Loucy (cell line): ENCODE data around the gene NUDT3.
A peak's percentile ranks its signal among the peaks of the same experiment; 100 is the strongest.

Source experiments
- H2AFZ ChIP-seq: fragments of 200-600 bp; sonication (generic); 2 replicates; pipeline ENCODE4 v1.6.0; 2016; ENCODE audit warnings: antibody characterized with exemption, mild to moderate bottlenecking, low read length, moderate library complexity
- H3F3A ChIP-seq: fragments of 200-600 bp; 2 replicates; pipeline ENCODE4 v1.6.0; 2016; ENCODE audit warnings: antibody characterized with exemption, low read depth, mild to moderate bottlenecking
- H3K27me3 ChIP-seq: fragments of 200-600 bp; sonication (generic); 2 replicates; pipeline ENCODE4 v1.6.1; 2014; ENCODE audit warnings: low read length, mild to moderate bottlenecking; ENCODE audit not compliant: insufficient read depth, poor library complexity, severe bottlenecking
- H3K36me3 ChIP-seq: fragments of 200-600 bp; sonication (generic); 2 replicates; pipeline ENCODE4 v1.6.1; 2016; ENCODE audit warnings: low read length; ENCODE audit not compliant: insufficient read depth
- H3K4me1 ChIP-seq: fragments of 200-600 bp; sonication (generic); 2 replicates; pipeline ENCODE4 v1.5.1; 2014; ENCODE audit warnings: low read length, mild to moderate bottlenecking; ENCODE audit not compliant: insufficient read depth, poor library complexity, severe bottlenecking
- H3K4me2 ChIP-seq: fragments of 200-600 bp; sonication (generic); 2 replicates; pipeline ENCODE4 v1.6.0; 2014; ENCODE audit warnings: antibody characterized with exemption, low read length, low read depth, mild to moderate bottlenecking; ENCODE audit not compliant: poor library complexity, severe bottlenecking
- H3K4me3 ChIP-seq: fragments of 200-600 bp; sonication (generic); 2 replicates; pipeline ENCODE4 v1.5.1; 2014; ENCODE audit warnings: low read length, mild to moderate bottlenecking, mixed read lengths; ENCODE audit not compliant: poor library complexity, severe bottlenecking
- H3K79me2 ChIP-seq: fragments of 200-600 bp; sonication (generic); 2 replicates; pipeline ENCODE4 v1.6.1; 2014; ENCODE audit warnings: low read length; ENCODE audit not compliant: insufficient read depth
- H3K9ac ChIP-seq: fragments of 200-600 bp; sonication (generic); 2 replicates; pipeline ENCODE4 v1.6.0; 2014; ENCODE audit warnings: mild to moderate bottlenecking, low read depth, low read length, moderate library complexity; ENCODE audit not compliant: poor library complexity, severe bottlenecking
- H3K9me2 ChIP-seq: fragments of 200-600 bp; sonication (generic); replicated peaks from 2 replicates; pipeline ENCODE4 v1.6.1; 2016; ENCODE audit warnings: low read depth, low read length, mixed read lengths
- H3K9me3 ChIP-seq: fragments of 200-600 bp; sonication (generic); 2 replicates; pipeline ENCODE4 v1.6.1; 2014; ENCODE audit warnings: mild to moderate bottlenecking, antibody characterized with exemption, low read length, low read depth; ENCODE audit not compliant: insufficient read depth
- H4K20me1 ChIP-seq: fragments of 200-600 bp; sonication (generic); 2 replicates; pipeline ENCODE4 v1.6.0; 2014; ENCODE audit warnings: antibody characterized with exemption, low read length, mild to moderate bottlenecking; ENCODE audit not compliant: insufficient read depth, poor library complexity, severe bottlenecking
- CTCF ChIP-seq: fragments of 200-600 bp; sonication (generic); conservative IDR thresholded peaks from 2 replicates; pipeline ENCODE4 v1.5.1; 2014; ENCODE audit warnings: mild to moderate bottlenecking, antibody characterized with exemption, low read length
- EZH2phosphoT487 ChIP-seq: fragments of 200-600 bp; IDR thresholded peaks from 2 replicates; pipeline ENCODE4 v1.6.1; 2018; ENCODE audit warnings: antibody characterized with exemption, mild to moderate bottlenecking, moderate library complexity, borderline replicate concordance

Gene NUDT3

GRCh38 chr6:34416877-34417371 is 24.5 kb upstream of the NUDT3 start:
- Histone ChIP-seq H3K4me3 (no peak overlapping the region), H2AFZ (no peak overlapping the region), H3K9me2 (no peaks in the 10 kb centered on the region), H3K9ac (no peak overlapping the region), H3K4me2 (no peak overlapping the region), H3K9me3 (no peaks in the 10 kb centered on the region), H3K4me1 (peaks cover 7% of the 10 kb centered on the region), H3K36me3 (peaks cover 57% of the 10 kb centered on the region), H3K79me2 (peaks cover 23% of the 10 kb centered on the region), H3F3A (no peaks in the 10 kb centered on the region), H4K20me1 (peaks cover 30% of the 10 kb centered on the region), H3K27me3 (no peaks in the 10 kb centered on the region)
- TF ChIP-seq EZH2phosphoT487 (no peak), CTCF (no peak)

DNA sequence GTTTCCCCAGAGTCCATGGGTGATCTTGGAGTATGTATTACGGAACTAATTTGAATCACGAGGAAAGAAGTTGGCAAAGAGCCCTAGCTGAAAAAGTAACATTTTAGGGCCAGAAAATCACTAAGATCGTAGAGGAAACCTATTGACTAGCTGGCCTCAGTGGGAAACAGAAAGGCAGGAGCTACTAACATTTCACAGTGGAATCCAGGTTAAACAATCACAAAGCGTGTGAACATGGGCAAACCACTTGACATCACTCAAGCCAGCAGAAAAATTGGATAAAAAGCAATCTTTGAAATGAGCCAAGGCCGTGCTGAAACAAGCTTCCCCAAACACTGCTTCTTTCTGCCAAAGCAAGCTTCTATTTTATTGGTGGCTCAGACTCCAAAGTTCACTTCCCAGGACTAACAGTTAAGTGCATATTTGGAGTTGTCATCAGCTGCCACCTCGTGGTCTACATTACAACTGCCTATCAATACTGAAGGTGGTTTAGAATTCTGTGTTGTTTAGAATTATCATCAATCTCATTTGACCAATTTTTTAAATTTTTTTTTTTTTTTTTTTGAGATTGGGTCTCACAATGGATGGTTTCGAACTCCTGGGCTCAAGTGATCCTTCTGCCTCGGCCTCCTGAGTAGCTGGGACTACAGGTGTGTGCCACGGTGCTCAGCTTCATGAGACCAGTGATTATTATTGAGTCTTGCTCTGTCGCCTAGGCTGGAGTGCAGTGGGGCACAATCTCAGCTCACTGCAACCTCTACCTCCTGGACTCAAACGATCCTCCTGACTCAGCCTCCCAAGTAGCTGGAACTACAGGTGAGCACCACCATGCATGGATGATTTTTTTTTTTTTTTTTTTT is 22.8 kb upstream of the NUDT3 start:
- H4K20me1 ChIP-seq: peaks cover 23% of the 10 kb centered on the region
- H3K9me2 ChIP-seq: no peaks in the 10 kb centered on the region
- no peak overlapping the region for H2AFZ ChIP-seq
- H3K36me3 ChIP-seq: peaks cover 49% of the 10 kb centered on the region
- H3K27me3 ChIP-seq: no peaks in the 10 kb centered on the region
- peaks cover 8% of the 10 kb centered on the region; the same call in 1 of the 2 replicates for H3K79me2 ChIP-seq
- no peaks in the 10 kb centered on the region for H3K9me3 ChIP-seq
- H3K4me2 ChIP-seq: no peak overlapping the region
- no peaks in the 10 kb centered on the region for H3F3A ChIP-seq
- H3K4me1 ChIP-seq: no peaks in the 10 kb centered on the region
- H3K9ac ChIP-seq: no peak overlapping the region
- H3K4me3 ChIP-seq: no peak overlapping the region
- TF ChIP-seq CTCF (peak; percentile 59), EZH2phosphoT487 (no peak)

DNA sequence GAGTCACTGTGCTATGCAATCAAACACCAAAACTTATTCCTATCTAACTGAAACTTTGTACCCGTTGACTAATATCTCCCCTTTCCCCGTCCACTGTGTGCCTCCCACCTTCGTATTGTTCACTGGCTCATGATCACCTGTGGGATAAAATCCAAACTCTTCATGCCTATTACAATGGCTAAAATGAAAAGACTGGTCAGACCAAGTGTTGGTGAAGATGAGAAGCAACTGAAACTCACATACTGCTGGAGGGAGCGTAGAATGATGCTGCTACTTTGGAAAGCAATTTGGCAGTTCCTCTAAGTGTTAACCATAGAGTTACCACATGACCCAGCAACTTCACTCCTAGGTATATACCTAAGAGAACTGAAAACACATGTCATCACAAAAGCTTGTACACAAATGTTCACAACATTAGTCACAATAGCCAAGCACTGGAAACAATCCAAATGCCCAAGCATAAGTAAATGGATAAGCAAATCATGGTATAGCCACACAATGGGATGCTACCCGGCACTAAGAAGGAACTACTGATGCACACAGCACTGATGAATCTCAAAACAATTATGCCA is 20.3 kb upstream of the NUDT3 start:
- Histone ChIP-seq H2AFZ (no peak overlapping the region), H3K27me3 (no peaks in the 10 kb centered on the region), H3K4me1 (no peaks in the 10 kb centered on the region), H3K9ac (no peak overlapping the region), H3K4me2 (no peak overlapping the region), H3K9me2 (no peaks in the 10 kb centered on the region), H3K4me3 (no peak overlapping the region), H3K36me3 (peaks cover 28% of the 10 kb centered on the region), H3K9me3 (no peaks in the 10 kb centered on the region), H3K79me2 (no peaks in the 10 kb centered on the region; the same call in 1 of the 2 replicates), H3F3A (no peaks in the 10 kb centered on the region), H4K20me1 (peaks cover 3% of the 10 kb centered on the region)
- TF ChIP-seq CTCF: no peak
- TF ChIP-seq EZH2phosphoT487: no peak
